Middle frontal gyrus (tissue), 1 donor: ENCODE data around the gene CD96.
"Not testable (repeated sequence)": the region's sequence is repeated elsewhere in the genome, so short reads cannot be mapped to it uniquely, and the experiment has no call there.

Source experiments
- DNase-seq: peaks from one replicate; pipeline ENCODE4 v3.0.0-alpha.2; 2015; ENCODE audit warnings: low spot score; ENCODE audit errors: extremely low spot score

CD96 gene

GRCh38 chr3:111619833-111620232 is 77.8 kb downstream of the CD96 start:
- no peak for DNase-seq

- no peak for DNase-seq
These were observed 79.5 kb downstream of the CD96 start for GRCh38 chr3:111621535-111621934.

- DNase-seq, result no peak
These were observed 85.1 kb downstream of the CD96 start for GRCh38 chr3:111627092-111627491.

GRCh38 chr3:111629018-111629417 is 87.0 kb downstream of the CD96 start:
- not testable (repeated sequence) for DNase-seq

- DNase-seq, result not testable (repeated sequence)
These were observed 88.6 kb downstream of the CD96 start for GRCh38 chr3:111630638-111631037.

GRCh38 chr3:111635403-111635802 is 93.4 kb downstream of the CD96 start:
- DNase-seq, result no peak

GRCh38 chr3:111636366-111636885 is 94.4 kb downstream of the CD96 start:
- no peak for DNase-seq

GRCh38 chr3:111639316-111639715 is 97.3 kb downstream of the CD96 start:
- DNase-seq, result no peak

- no peak for DNase-seq
These were observed 107.1 kb downstream of the CD96 start for GRCh38 chr3:111648991-111649579.

- no peak for DNase-seq
These were observed 108.6 kb downstream of the CD96 start for GRCh38 chr3:111650378-111651275.

GRCh38 chr3:111652492-111653180 is 110.6 kb downstream of the CD96 start:
- no peak for DNase-seq

GRCh38 chr3:111653766-111654165 is 111.8 kb downstream of the CD96 start:
- DNase-seq, result no peak

GRCh38 chr3:111662012-111662411 is 120.0 kb downstream of the CD96 start:
- no peak for DNase-seq

- no peak for DNase-seq
These were observed 120.9 kb downstream of the CD96 start for GRCh38 chr3:111662907-111663306.

GRCh38 chr3:111666041-111666735 is 124.2 kb downstream of the CD96 start:
- no peak for DNase-seq

- no peak for DNase-seq
These were observed 125.2 kb downstream of the CD96 start for GRCh38 chr3:111667170-111667569.

GRCh38 chr3:111667621-111668239 is 125.7 kb downstream of the CD96 start:
- DNase-seq, result no peak

GRCh38 chr3:111668326-111668725 is 126.3 kb downstream of the CD96 start:
- DNase-seq, result no peak

- peak; percentile 27 for DNase-seq
These were observed 127.0 kb downstream of the CD96 start for GRCh38 chr3:111668888-111669488.

- DNase-seq, result no peak
These were observed 128.1 kb downstream of the CD96 start for GRCh38 chr3:111669926-111670630.
